Muscle layer of colon (tissue), 2 donors: ENCODE measurements around the gene MAP4K4.

Experiments
- H3K27ac ChIP-seq: one replicate; pipeline ENCODE4 v1.7.0; 2013; ENCODE audit warnings: low read depth, mild to moderate bottlenecking, low read length, moderate library complexity
- H3K27me3 ChIP-seq, 2 donors: one replicate each; pipeline ENCODE4 v1.7.0; 2013; ENCODE audit warnings: low read length in 2 of 2, mild to moderate bottlenecking in 2 of 2; ENCODE audit not compliant: insufficient read depth in 2 of 2, control insufficient read depth in 1 of 2
- H3K36me3 ChIP-seq: one replicate; pipeline ENCODE4 v1.7.0; 2013; ENCODE audit warnings: mild to moderate bottlenecking, low read length; ENCODE audit not compliant: insufficient read depth
- H3K4me1 ChIP-seq: one replicate; pipeline ENCODE4 v1.7.0; 2013; ENCODE audit warnings: mild to moderate bottlenecking, low read length; ENCODE audit not compliant: insufficient read depth
- H3K4me3 ChIP-seq, 2 donors: one replicate each; pipeline ENCODE4 v1.7.0; 2013; ENCODE audit warnings: low read length in 2 of 2, low read depth in 1 of 2, mild to moderate bottlenecking in 1 of 2, moderate library complexity in 1 of 2
- H3K9ac ChIP-seq: one replicate; pipeline ENCODE4 v1.7.0; 2013; ENCODE audit warnings: low read length
- H3K9me3 ChIP-seq: one replicate; pipeline ENCODE4 v1.7.0; 2013; ENCODE audit warnings: mild to moderate bottlenecking, low read length
- donor health status: abdominal sarcoma.
- donor health status: Adenocarcinoma of cecum.

Gene MAP4K4

DNA sequence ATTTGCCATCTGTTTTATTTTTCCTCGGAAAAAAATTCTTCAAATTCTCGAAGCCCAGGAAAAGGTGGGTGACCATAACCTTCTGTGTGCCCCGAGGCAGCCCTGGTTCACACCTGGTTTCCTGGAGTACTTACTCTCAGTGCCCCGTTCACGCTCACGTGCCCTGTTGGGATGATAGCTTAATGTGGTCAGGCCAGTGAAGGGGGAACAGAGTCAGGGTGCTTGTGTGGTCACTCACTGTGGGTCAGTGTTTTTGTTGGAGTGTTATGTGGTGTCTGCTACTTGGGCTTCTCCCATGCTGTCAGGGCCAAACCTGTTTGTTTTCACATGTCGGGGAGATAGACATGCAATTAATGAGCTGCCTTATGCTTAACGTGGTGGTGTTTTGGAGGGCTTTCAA is 78.1 kb downstream of the MAP4K4 start:
- Histone ChIP-seq H3K4me3 (no peak overlapping the region), H3K27ac (no peak overlapping the region), H3K27me3 (no peaks in the 10 kb centered on the region), H3K9me3 (no peaks in the 10 kb centered on the region), H3K9ac (no peak overlapping the region), H3K4me1 (peaks cover 57% of the 10 kb centered on the region), H3K36me3 (no peaks in the 10 kb centered on the region)

GRCh38 chr2:101776172-101777043 is 78.9 kb downstream of the MAP4K4 start:
- Histone ChIP-seq H3K27me3 (no peaks in the 10 kb centered on the region), H3K4me3 (no peak overlapping the region), H3K4me1 (peaks cover 56% of the 10 kb centered on the region), H3K9me3 (no peaks in the 10 kb centered on the region), H3K36me3 (no peaks in the 10 kb centered on the region), H3K27ac (no peak overlapping the region), H3K9ac (no peak overlapping the region)

- H3K4me1 ChIP-seq: peaks cover 49% of the 10 kb centered on the region
- no peak overlapping the region for H3K4me3 ChIP-seq
- H3K27ac ChIP-seq: no peak overlapping the region
- H3K27me3 ChIP-seq: no peaks in the 10 kb centered on the region
- no peak overlapping the region for H3K9ac ChIP-seq
- H3K36me3 ChIP-seq: no peaks in the 10 kb centered on the region
- H3K9me3 ChIP-seq: no peaks in the 10 kb centered on the region
Measured at GRCh38 chr2:101777337-101777736, 79.8 kb downstream of the MAP4K4 start.

GRCh38 chr2:101778102-101778501 is 80.6 kb downstream of the MAP4K4 start:
- Histone ChIP-seq H3K27ac (no peak overlapping the region), H3K4me1 (peaks cover 48% of the 10 kb centered on the region), H3K9ac (no peak overlapping the region), H3K4me3 (no peak overlapping the region), H3K27me3 (no peaks in the 10 kb centered on the region), H3K36me3 (no peaks in the 10 kb centered on the region), H3K9me3 (no peaks in the 10 kb centered on the region)

DNA sequence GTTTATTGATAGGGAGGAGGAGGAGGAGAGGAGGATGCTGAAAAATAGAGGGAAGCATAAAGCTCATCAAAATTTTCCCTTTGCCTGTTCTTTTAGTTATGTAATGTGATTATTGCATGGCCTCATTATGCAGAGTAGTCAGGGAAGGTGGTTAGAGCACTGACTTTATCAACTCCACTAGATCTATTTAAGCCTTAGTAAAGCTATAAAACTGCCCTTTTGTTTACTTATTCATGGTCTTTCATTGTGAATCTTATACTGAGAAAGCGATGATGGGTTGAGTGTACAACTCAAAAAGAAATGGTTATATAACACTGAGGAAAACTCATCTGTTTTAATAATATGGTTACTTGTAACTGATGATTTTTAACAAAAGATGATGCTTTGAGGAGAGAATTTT is 81.7 kb downstream of the MAP4K4 start:
- H3K4me1 ChIP-seq: peaks cover 45% of the 10 kb centered on the region

DNA sequence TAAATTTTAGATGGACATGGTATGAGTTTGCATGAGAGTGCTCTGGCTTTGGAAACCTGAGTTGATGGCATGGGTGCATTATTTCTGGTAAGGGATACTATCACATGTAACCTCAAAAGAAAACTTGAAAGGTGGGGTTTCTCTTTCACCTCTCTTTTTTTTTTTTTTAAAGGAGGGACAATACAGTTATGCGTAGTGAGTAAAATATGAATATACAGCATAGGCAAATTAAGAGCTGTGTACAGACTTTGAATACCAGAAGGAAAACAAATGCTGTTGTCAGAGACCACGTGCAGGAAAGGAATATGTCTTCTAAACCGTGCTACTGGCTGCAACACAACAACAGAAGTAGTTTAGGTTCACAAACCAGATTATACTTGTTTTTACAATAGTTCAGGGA is 82.1 kb downstream of the MAP4K4 start:
- peaks cover 43% of the 10 kb centered on the region for H3K4me1 ChIP-seq
- H3K9ac ChIP-seq: no peak overlapping the region
- no peak overlapping the region for H3K4me3 ChIP-seq

More for the DNA sequence above, 81.7 kb downstream of the MAP4K4 start:
- Histone ChIP-seq H3K9ac (no peak overlapping the region), H3K27ac (no peak overlapping the region), H3K27me3 (no peaks in the 10 kb centered on the region), H3K4me3 (no peak overlapping the region), H3K36me3 (no peaks in the 10 kb centered on the region), H3K9me3 (no peaks in the 10 kb centered on the region)

DNA sequence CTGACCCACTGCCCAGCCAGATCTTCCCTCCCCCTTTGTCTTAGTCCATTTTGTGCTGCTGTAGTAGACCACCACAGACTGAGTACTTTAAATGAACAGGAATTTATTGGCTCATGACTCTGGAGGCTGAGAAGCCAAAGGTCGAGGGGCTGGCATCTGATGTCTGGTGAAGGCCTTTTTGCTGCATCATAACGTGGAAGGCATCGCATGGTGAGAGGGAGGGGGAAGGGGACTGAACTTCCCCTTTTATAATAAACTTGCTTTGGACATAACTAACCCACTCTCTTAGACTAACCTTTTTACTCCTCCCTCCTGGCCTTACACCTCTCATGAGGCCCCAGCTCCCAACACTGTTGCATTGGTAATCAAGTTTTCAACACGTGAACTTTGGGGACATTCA is 83.8 kb downstream of the MAP4K4 start:
- Histone ChIP-seq H3K4me3 (no peak overlapping the region), H3K27me3 (no peaks in the 10 kb centered on the region), H3K36me3 (no peaks in the 10 kb centered on the region), H3K4me1 (peaks cover 28% of the 10 kb centered on the region), H3K9me3 (no peaks in the 10 kb centered on the region), H3K9ac (no peak overlapping the region), H3K27ac (no peak overlapping the region)

More for the DNA sequence above, 82.1 kb downstream of the MAP4K4 start:
- Histone ChIP-seq H3K9me3 (no peaks in the 10 kb centered on the region), H3K36me3 (no peaks in the 10 kb centered on the region), H3K27me3 (no peaks in the 10 kb centered on the region), H3K27ac (no peak overlapping the region)

DNA sequence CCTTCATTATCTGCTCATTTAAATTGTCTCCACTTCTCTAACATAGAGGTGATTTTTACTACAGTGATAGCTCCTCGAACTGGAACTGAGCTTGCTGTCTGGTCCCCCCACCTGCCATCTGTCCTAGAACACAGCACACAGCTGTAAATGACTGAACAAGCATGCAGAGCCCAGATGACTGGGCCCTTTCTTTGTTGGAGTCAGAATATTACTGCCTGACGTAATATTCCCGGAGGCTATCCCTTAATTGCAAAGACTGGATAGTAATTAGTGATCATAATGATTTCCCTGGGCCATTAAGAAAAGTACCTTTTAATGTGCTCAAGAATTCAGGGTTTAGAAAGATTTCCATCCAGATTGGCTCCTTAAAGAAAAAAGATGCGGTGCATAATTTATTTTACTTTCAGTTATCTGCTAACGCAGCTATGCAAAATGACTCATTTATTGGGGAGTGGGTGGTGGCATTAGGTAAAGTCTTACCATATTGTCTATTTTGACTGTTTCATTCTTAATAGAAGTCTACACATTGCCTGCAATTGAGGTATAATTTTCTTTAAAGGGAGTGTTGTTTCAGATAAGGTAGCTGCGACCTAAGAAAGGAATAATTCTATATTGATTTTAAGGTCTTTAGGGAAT is 84.4 kb downstream of the MAP4K4 start:
- Histone ChIP-seq H3K4me3 (no peak overlapping the region), H3K9ac (no peak overlapping the region), H3K36me3 (no peaks in the 10 kb centered on the region), H3K27me3 (no peaks in the 10 kb centered on the region), H3K9me3 (no peaks in the 10 kb centered on the region), H3K27ac (no peak overlapping the region), H3K4me1 (peaks cover 27% of the 10 kb centered on the region)

DNA sequence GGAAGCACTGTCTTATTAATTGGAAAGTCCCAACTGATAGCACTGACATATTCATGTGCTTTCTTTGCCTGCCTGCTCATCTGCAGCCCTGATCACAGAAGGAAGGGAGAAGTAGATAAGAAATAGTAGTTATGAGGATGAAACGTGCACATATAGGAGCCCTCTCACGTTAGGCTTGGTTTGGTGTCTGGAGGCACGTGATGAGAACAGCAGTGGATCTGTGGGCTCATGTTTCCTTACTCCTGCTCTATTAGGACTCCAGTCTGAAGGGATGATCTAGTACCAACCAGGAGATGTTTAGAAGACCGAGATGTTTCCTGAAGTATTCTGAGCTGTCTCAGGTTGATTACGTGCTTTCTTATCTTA is 84.9 kb downstream of the MAP4K4 start:
- Histone ChIP-seq H3K4me3 (no peak overlapping the region), H3K27ac (no peak overlapping the region), H3K27me3 (no peaks in the 10 kb centered on the region), H3K9me3 (no peaks in the 10 kb centered on the region), H3K36me3 (no peaks in the 10 kb centered on the region), H3K9ac (no peak overlapping the region), H3K4me1 (peaks cover 26% of the 10 kb centered on the region)

DNA sequence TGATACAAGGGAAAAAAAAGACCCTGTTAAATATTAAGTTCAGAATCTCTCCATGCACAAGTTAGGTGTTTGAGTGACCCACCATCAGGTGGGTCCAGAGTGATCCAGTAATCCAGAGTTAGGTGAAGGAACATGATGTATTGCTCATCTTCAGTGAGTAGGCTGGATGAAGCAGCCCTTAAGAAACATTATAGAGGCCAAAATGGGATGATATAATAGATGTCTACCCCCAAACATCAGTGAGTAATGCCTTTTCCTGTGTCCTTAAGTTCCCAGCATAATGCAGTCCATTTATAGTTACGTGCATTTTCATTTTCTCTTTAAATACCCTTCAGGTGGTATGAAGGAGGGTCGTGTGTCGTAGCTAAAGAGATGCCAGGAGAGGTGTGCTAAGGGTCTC is 89.6 kb downstream of the MAP4K4 start:
- H3K27me3 ChIP-seq: no peaks in the 10 kb centered on the region
- no peak overlapping the region for H3K9ac ChIP-seq
- H3K27ac ChIP-seq: no peak overlapping the region
- H3K4me1 ChIP-seq: peaks cover 11% of the 10 kb centered on the region
- H3K36me3 ChIP-seq: no peaks in the 10 kb centered on the region
- H3K4me3 ChIP-seq: no peak overlapping the region
- H3K9me3 ChIP-seq: no peaks in the 10 kb centered on the region

GRCh38 chr2:101788565-101788964 is 91.1 kb downstream of the MAP4K4 start:
- Histone ChIP-seq H3K9me3 (no peaks in the 10 kb centered on the region), H3K4me1 (peaks cover 20% of the 10 kb centered on the region), H3K9ac (no peak overlapping the region), H3K4me3 (no peak overlapping the region), H3K27me3 (no peaks in the 10 kb centered on the region), H3K27ac (no peak overlapping the region), H3K36me3 (no peaks in the 10 kb centered on the region)
